ENCODE data around the gene COL5A1.
"Not testable (repeated sequence)": the region's sequence is repeated elsewhere in the genome, so short reads cannot be mapped to it uniquely, and the experiment has no call there.

The COL5A1 gene

DNA sequence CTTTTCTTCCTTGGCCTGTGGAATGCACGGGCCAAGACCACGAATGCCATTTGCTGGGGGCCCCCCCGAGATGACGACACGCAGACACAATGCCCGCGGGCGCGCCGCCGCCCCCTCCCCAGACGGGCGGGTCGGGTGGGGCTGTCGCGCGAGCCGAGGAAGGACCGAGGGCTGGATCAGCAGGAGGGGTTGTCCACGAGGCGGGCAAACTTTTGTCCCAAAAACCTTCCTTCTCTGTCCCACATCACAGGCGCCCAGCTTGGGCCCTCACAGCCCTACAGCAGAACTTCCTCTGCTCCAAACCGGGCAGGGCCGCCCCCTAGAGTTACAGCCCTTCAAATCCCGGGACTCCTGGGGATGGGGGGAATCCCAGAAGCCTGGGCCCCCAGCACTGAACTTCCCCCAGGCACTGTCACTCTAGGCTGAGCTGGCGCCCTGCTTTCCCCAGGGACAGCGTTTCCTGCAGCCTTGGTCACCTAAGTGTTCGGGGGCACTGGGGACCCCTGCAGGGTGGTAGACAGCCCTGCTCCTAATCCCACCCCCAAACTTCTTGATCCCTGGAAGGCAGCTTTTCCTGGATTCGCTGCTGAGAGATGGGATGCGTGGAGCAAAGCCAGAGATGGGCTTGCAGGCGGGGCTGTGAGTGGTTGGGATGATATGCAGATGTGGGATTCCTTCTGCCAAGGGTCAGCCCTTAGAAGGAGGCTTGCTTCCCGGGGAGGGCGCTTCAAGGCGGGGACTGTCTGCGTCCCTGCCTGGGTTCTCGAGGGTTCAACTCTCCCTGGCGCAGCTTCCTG is 980 bp downstream of the COL5A1 start:
- TF ChIP-seq ZNF274 (IDR thresholded peaks at IDR 0.05; ENCODE audit: low read depth, low read length) (no peak), SUZ12 (IDR thresholded peaks at IDR 0.05; ENCODE audit: extremely low read depth, insufficient read depth, insufficient read length) (no peak), YY1 (IDR thresholded peaks at IDR 0.05; ENCODE audit: insufficient read depth, insufficient read length) (no peak)
- peak; percentile 42 for DNase-seq (ENCODE audit: low read depth, low spot score)
- Histone ChIP-seq H3K9ac (ENCODE audit: insufficient read length, low read depth) (peak overlapping the region; percentile 86), H3K4me1 (ENCODE audit: insufficient read depth, insufficient read length) (peaks cover 32% of the 10 kb centered on the region), H3K27me3 (ENCODE audit: insufficient read depth, insufficient read length) (peaks cover 9% of the 10 kb centered on the region), H3K4me3 (ENCODE audit: insufficient read length, low read depth) (peak overlapping the region; percentile 71), H3K36me3 (ENCODE audit: insufficient read depth, insufficient read length, low read length) (peaks cover 46% of the 10 kb centered on the region), H3K9me3 (ENCODE audit: insufficient read depth, low read length) (no peaks in the 10 kb centered on the region)

DNA sequence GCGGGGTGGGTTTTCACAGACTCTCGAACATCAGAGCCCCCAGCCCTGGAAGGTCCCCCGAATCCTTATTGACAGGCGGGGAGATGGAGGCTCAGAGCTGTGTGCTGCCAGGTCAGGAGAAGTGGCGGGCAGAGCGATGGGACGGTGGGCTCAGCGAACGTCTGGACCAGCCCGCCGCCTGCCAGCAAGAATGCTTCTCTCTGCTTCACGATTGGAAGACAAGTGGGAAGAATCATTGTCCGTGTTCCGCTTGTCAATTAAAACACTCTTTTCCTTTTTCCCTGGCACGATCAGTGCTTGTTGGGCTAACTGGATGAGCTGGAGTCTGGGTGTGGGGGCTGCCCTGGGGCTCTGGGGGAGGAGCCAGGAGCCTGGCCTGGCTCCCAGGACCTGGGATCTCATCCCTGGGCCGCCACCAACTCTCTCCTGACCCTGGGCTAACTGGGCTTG is 1.6 kb downstream of the COL5A1 start:
- TF ChIP-seq YY1 (IDR thresholded peaks at IDR 0.05; ENCODE audit: insufficient read depth, insufficient read length) (no peak), ZNF274 (IDR thresholded peaks at IDR 0.05; ENCODE audit: low read depth, low read length) (no peak), SUZ12 (IDR thresholded peaks at IDR 0.05; ENCODE audit: extremely low read depth, insufficient read depth, insufficient read length) (no peak)
- peaks cover 52% of the 10 kb centered on the region for H3K36me3 ChIP-seq (ENCODE audit: insufficient read depth, insufficient read length, low read length)
- peaks cover 28% of the 10 kb centered on the region for H3K4me1 ChIP-seq (ENCODE audit: insufficient read depth, insufficient read length)
- H3K9ac ChIP-seq (ENCODE audit: insufficient read length, low read depth) = peak overlapping the region; percentile 86
- peak overlapping the region; percentile 71 for H3K4me3 ChIP-seq (ENCODE audit: insufficient read length, low read depth)
- H3K27me3 ChIP-seq (ENCODE audit: insufficient read depth, insufficient read length) = peaks cover 9% of the 10 kb centered on the region
- H3K9me3 ChIP-seq (ENCODE audit: insufficient read depth, low read length) = no peaks in the 10 kb centered on the region
- no peak for DNase-seq (ENCODE audit: low read depth, low spot score)

DNA sequence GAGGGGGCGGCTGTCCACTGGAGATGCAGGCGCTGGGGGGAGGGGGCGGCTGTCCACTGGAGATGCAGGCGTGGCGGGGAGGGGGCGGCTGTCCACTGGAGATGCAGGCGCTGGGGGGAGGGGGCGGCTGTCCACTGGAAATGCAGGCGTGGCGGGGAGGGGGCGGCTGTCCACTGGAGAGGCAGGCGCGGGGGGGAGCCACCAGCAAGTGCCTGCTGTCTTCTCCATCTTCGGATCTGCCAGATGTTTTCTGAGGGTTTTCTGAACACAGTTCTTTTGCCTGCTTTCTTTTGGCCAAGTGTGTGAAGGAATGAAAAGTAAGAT is 2.8 kb downstream of the COL5A1 start:
- H3K4me1 ChIP-seq (ENCODE audit: insufficient read depth, insufficient read length) = peaks cover 28% of the 10 kb centered on the region
- H3K4me3 ChIP-seq (ENCODE audit: insufficient read length, low read depth); H3K9ac ChIP-seq (ENCODE audit: insufficient read length, low read depth); H3K9me3 ChIP-seq (ENCODE audit: insufficient read depth, low read length); H3K27me3 ChIP-seq (ENCODE audit: insufficient read depth, insufficient read length); DNase-seq (ENCODE audit: low read depth, low spot score): not testable (repeated sequence)
- peaks cover 63% of the 10 kb centered on the region for H3K36me3 ChIP-seq (ENCODE audit: insufficient read depth, insufficient read length, low read length)

DNA sequence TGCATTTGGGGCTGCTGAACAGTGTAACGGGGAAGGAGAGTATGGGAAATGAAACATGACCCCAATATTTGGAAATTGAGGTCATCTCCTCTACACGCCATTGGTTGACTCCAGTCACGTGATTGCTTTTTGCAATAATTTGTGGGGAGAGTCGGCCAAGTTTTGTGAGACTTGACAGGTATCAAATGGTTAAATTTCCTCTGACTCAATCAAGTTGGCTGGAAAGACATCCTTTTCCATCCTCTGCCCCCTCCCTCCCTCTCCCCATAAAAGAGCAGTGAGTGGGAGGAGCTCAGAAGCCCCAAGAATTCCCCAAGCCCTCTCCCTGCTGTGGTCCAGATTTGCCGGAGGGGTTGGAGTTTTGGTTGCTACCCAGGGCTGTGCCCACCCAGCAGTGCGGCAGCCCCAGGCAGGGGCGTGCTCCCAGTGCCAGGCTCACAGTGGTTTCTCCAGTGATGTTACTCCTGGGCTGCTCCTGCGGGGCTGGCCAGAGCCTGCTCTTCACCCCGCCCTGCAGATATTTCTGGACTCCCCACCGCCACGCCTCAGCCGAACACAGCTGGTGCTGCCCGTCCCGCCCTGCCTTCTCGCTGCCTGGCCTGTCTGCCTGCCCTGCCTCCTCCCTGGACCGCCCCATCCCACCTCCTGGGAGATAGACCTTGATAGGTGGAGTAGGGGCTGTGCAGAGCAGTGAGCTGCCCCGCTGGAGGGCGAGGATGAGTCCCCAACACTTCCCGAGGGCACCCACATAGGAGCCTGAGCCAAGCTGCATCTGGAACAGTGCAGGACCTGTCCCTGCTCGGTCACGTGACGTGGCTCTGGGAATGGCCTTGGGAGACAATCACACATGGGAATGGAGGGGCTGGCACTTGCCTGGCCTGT is 3.4 kb downstream of the COL5A1 start:
- H3K4me3 ChIP-seq (ENCODE audit: insufficient read length, low read depth) = no peak overlapping the region
- no peak overlapping the region for H3K9ac ChIP-seq (ENCODE audit: insufficient read length, low read depth)
- peaks cover 27% of the 10 kb centered on the region for H3K4me1 ChIP-seq (ENCODE audit: insufficient read depth, insufficient read length)
- H3K36me3 ChIP-seq (ENCODE audit: insufficient read depth, insufficient read length, low read length) = peaks cover 66% of the 10 kb centered on the region
- TF ChIP-seq SUZ12 (IDR thresholded peaks at IDR 0.05; ENCODE audit: extremely low read depth, insufficient read depth, insufficient read length) = no peak
- H3K9me3 ChIP-seq (ENCODE audit: insufficient read depth, low read length) = no peaks in the 10 kb centered on the region
- DNase-seq (ENCODE audit: low read depth, low spot score) = no peak
- H3K27me3 ChIP-seq (ENCODE audit: insufficient read depth, insufficient read length) = no peaks in the 10 kb centered on the region

DNA sequence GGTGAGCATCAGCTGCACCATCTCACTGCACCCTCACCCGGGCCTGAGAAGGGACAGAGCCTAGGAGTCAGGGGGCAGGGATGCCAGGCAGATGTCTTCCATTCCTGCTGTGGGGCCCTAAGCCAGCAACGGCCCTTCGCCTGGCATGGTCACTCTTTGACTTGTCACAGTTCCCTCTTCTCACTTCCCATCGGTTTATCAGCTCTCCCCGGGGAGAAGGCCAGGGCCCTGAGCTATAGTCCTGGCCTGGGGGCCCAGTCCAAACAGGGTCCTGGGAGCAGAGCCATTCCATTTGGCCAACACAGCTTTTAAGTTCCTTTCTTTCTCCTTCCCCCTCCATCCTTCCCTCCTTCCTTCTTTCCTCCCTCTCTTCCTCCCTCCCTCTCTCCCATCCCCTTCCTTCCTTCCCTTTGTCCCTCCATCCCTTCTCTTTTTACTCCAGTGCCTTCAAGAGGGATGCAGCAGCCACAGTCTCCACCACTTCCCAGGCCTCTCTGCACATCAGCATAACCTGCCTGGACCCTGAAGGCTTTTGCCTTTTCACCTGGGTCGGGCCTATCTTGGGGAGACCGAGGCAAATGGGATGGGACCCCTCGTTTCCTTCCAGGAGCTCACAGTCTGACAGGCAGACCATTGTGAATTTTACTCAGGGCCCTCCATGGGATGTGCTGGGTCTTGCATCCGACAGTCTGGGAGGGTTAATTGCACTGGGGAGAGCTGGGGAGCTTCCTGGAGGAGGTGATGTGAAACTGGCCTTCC is 4.2 kb downstream of the COL5A1 start:
- H3K27me3 ChIP-seq (ENCODE audit: insufficient read depth, insufficient read length) = no peaks in the 10 kb centered on the region
- H3K4me1 ChIP-seq (ENCODE audit: insufficient read depth, insufficient read length) = peaks cover 25% of the 10 kb centered on the region
- no peak overlapping the region for H3K4me3 ChIP-seq (ENCODE audit: insufficient read length, low read depth)
- no peak for TF ChIP-seq YY1 (IDR thresholded peaks at IDR 0.05; ENCODE audit: insufficient read depth, insufficient read length)
- no peak for TF ChIP-seq SUZ12 (IDR thresholded peaks at IDR 0.05; ENCODE audit: extremely low read depth, insufficient read depth, insufficient read length)
- TF ChIP-seq ZNF274 (IDR thresholded peaks at IDR 0.05; ENCODE audit: low read depth, low read length) = no peak
- H3K9me3 ChIP-seq (ENCODE audit: insufficient read depth, low read length) = no peaks in the 10 kb centered on the region
- no peak overlapping the region for H3K9ac ChIP-seq (ENCODE audit: insufficient read length, low read depth)
- peaks cover 74% of the 10 kb centered on the region for H3K36me3 ChIP-seq (ENCODE audit: insufficient read depth, insufficient read length, low read length)
- DNase-seq (ENCODE audit: low read depth, low spot score) = no peak

DNA sequence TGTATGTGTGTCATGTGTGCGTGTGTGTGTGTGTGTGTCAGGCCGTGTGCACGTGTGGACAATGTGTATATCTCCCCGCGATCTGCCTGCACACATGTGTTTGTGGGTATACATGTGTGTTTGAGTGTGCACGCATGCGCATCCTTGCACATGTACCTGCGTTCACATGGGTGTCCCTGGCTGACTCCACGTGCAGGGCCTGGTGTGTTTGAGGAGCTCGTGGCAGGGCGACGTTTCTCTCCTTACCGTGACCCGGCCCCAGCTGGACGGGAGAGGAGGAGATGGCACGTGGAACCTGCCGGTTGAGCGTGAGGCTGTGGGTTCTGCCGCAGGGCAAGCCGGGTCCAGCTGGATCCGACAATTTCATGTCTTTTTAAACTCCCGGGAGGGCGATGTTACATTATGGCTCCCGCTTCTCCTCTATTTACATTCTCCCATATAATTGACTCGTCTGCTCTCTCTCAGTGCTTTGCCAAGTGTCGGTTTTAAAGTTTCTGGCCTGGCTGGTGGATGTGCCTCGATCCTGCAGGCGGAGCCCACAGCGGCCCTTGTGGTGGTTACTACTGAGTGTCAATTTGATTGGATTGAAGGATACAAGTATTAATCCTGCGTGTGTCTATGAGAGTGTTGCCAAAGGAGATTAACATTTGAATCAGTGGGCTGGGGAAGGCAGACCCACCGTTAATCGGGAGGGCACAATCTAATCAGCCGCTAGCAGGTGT is 5.9 kb downstream of the COL5A1 start:
- Histone ChIP-seq H3K9me3 (ENCODE audit: insufficient read depth, low read length) (no peaks in the 10 kb centered on the region), H3K36me3 (ENCODE audit: insufficient read depth, insufficient read length, low read length) (peaks cover 87% of the 10 kb centered on the region), H3K4me1 (ENCODE audit: insufficient read depth, insufficient read length) (peaks cover 23% of the 10 kb centered on the region), H3K9ac (ENCODE audit: insufficient read length, low read depth) (peak overlapping the region; percentile 42), H3K4me3 (ENCODE audit: insufficient read length, low read depth) (no peak overlapping the region), H3K27me3 (ENCODE audit: insufficient read depth, insufficient read length) (no peaks in the 10 kb centered on the region)
- TF ChIP-seq SUZ12 (IDR thresholded peaks at IDR 0.05; ENCODE audit: extremely low read depth, insufficient read depth, insufficient read length) (no peak), ZNF274 (IDR thresholded peaks at IDR 0.05; ENCODE audit: low read depth, low read length) (no peak), YY1 (IDR thresholded peaks at IDR 0.05; ENCODE audit: insufficient read depth, insufficient read length) (no peak)
- DNase-seq (ENCODE audit: low read depth, low spot score) = no peak
